RWPE2 (cell line): ENCODE data around the gene PLPP7.

Experiments used
- ATAC-seq: fragments of 200-7000 bp; cut with Tn5 transposase; 3 replicates; pipeline ENCODE4 v1.9.1; 2021; ENCODE audit warnings: low read depth
- DNase-seq: peaks from one replicate; pipeline ENCODE4 v3.0.0-alpha.2; 2020; ENCODE audit warnings: low spot score
- H3K27ac ChIP-seq: fragments of 450-650 bp; 2 replicates; pipeline ENCODE4 v1.5.1; 2017; ENCODE audit warnings: mild to moderate bottlenecking; ENCODE audit not compliant: poor library complexity, severe bottlenecking
- H3K27me3 ChIP-seq: fragments of 250-450 bp; sonication (Bioruptor Pico); 2 replicates; pipeline ENCODE4 v1.5.1; 2021; ENCODE audit warnings: mild to moderate bottlenecking, moderate library complexity; ENCODE audit not compliant: insufficient read depth, poor library complexity, severe bottlenecking
- H3K36me3 ChIP-seq: fragments of 250-450 bp; sonication (Bioruptor Pico); 2 replicates; pipeline ENCODE4 v1.5.1; 2020; ENCODE audit warnings: low read depth, mild to moderate bottlenecking, moderate library complexity
- H3K4me1 ChIP-seq: fragments of 250-450 bp; sonication (Bioruptor Pico); 2 replicates; pipeline ENCODE4 v1.5.1; 2021; ENCODE audit warnings: mild to moderate bottlenecking, moderate library complexity; ENCODE audit not compliant: insufficient read depth, poor library complexity, severe bottlenecking
- H3K4me3 ChIP-seq: fragments of 250-450 bp; sonication (Bioruptor Pico); 2 replicates; pipeline ENCODE4 v1.5.1; 2021; ENCODE audit warnings: mild to moderate bottlenecking, moderate library complexity; ENCODE audit not compliant: severe bottlenecking
- H3K9me3 ChIP-seq: fragments of 250-450 bp; sonication (Bioruptor Pico); 2 replicates; pipeline ENCODE4 v1.5.1; 2021; ENCODE audit warnings: mild to moderate bottlenecking, moderate library complexity; ENCODE audit not compliant: severe bottlenecking
- TF ChIP-seq, protein P1 (sequence below): fragments of 450-650 bp; IDR thresholded peaks from one replicate; pipeline ENCODE4 v1.5.1; 2017; ENCODE audit warnings: mild to moderate bottlenecking, moderate library complexity; ENCODE audit not compliant: poor library complexity, severe bottlenecking

PLPP7 gene

DNA sequence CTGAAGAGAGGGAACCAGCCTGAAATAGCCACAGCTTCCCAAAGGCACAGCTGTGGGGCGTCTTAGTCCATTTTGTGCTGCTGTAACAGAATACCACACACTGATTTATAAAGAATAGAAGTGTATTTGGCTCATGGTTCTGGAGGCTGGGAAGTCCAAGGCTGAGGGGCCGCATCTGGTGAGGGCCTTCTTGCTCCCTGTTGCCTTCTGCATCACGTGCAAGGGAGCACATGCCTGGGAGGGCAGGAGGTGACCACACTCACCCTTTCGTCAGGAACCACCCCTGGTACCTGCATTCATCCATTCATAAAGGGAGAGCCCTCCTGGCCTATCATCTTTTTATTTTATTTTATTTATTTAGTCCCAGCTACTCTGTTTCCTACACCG, 10.4 kb downstream of the PLPP7 start:
- TF ChIP-seq, protein P1, sequence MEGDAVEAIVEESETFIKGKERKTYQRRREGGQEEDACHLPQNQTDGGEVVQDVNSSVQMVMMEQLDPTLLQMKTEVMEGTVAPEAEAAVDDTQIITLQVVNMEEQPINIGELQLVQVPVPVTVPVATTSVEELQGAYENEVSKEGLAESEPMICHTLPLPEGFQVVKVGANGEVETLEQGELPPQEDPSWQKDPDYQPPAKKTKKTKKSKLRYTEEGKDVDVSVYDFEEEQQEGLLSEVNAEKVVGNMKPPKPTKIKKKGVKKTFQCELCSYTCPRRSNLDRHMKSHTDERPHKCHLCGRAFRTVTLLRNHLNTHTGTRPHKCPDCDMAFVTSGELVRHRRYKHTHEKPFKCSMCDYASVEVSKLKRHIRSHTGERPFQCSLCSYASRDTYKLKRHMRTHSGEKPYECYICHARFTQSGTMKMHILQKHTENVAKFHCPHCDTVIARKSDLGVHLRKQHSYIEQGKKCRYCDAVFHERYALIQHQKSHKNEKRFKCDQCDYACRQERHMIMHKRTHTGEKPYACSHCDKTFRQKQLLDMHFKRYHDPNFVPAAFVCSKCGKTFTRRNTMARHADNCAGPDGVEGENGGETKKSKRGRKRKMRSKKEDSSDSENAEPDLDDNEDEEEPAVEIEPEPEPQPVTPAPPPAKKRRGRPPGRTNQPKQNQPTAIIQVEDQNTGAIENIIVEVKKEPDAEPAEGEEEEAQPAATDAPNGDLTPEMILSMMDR, result no peak
- no peak overlapping the region for H3K27ac ChIP-seq
- H3K9me3 ChIP-seq, result no peaks in the 10 kb centered on the region
- H3K36me3 ChIP-seq, result no peaks in the 10 kb centered on the region
- H3K27me3 ChIP-seq, result no peaks in the 10 kb centered on the region
- no peak overlapping the region for H3K4me3 ChIP-seq
- no peaks in the 10 kb centered on the region for H3K4me1 ChIP-seq
- ATAC-seq, result no peak
- no peak for DNase-seq

GRCh38 chr9:131300444-131300843, 10.9 kb downstream of the PLPP7 start:
- Histone ChIP-seq H3K27ac (no peak overlapping the region), H3K9me3 (no peaks in the 10 kb centered on the region), H3K27me3 (no peaks in the 10 kb centered on the region), H3K4me3 (no peak overlapping the region), H3K4me1 (no peaks in the 10 kb centered on the region), H3K36me3 (no peaks in the 10 kb centered on the region)
- TF ChIP-seq, protein P1, result no peak
- ATAC-seq (no peak), DNase-seq (no peak)

- H3K36me3 ChIP-seq, result no peaks in the 10 kb centered on the region
- no peak for ATAC-seq
- peak; percentile 38 for DNase-seq
- no peaks in the 10 kb centered on the region for H3K9me3 ChIP-seq
- no peaks in the 10 kb centered on the region for H3K4me1 ChIP-seq
- TF ChIP-seq, protein P1, result no peak
- no peak overlapping the region for H3K4me3 ChIP-seq
- H3K27me3 ChIP-seq, result no peaks in the 10 kb centered on the region
- H3K27ac ChIP-seq, result no peak overlapping the region
Measured at GRCh38 chr9:131302244-131303075, 12.9 kb downstream of the PLPP7 start.

- Histone ChIP-seq H3K27ac (no peak overlapping the region), H3K4me1 (no peaks in the 10 kb centered on the region), H3K9me3 (no peaks in the 10 kb centered on the region), H3K4me3 (no peak overlapping the region), H3K36me3 (no peaks in the 10 kb centered on the region), H3K27me3 (no peaks in the 10 kb centered on the region)
- TF ChIP-seq, protein P1, result no peak
- ATAC-seq, result no peak
- DNase-seq, result peak; percentile 41
Measured at GRCh38 chr9:131303381-131304321, 14.1 kb downstream of the PLPP7 start.
